GM18511 (cell line): ENCODE measurements around the gene MKX.

Source experiments
- ATAC-seq: cut with Tn5 transposase; IDR thresholded peaks from one replicate; pipeline ENCODE4 v1.9.1; 2021; ENCODE audit warnings: mild to moderate bottlenecking, moderate library complexity; ENCODE audit not compliant: unreplicated experiment

Gene MKX

DNA sequence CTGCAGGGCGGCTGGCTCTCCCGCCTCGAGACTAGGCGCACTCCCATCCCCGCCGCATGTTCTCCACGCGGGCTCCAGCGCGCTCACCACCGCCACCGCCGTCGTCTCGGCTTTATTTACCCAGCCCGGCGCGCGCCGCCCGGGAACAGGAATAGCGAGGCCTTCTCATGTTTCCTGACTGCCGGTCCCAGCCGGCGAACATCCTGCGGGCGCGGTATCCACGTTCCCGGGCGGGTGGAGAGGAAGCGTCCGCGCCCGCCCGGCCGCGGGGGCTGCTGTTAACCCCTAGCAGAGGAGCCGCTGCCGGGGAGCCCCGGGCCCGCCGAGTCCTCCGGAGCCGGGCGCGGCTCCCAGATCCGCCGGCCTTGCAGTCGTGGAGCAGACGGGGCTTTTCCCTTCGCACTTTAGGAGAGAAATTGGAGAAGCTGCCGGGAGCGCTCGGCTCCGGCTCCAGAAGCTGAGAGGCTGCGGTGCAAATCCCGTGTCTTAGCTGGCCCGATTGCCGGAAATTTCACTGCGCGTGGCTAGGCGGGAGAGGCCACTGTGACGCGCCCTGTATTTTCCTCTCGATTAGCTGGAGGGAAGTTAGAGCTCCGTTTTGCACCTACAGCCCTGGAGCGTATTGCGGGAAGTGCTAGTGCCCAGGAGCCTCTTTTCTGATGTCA lies at the start of gene MKX:
MKX (minus strand) TSS at position 88 of the 665 bp plus-strand sequence. CDS start 2,404 bp downstream, outside the sequence.
- ATAC-seq: no peak

DNA sequence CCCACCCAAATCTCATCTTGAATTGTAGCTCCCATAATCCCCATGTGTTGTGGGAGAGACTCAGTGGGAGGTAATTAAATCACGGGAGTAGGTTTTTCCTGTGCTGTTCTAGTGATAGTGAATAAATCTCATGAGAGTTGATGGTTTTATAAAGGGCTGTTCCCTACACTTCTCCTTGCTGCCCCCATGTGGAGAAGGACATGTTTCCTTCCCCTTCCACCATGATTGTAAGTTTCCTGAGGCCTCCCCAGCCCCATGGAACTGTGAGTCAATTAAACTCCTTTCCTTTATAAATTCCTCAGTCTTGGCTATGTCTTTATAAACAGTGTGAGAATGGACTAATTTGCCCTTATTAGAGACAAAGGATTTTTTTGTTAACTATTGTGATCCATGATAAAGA lies 48.5 kb upstream of the MKX start:
- no peak for ATAC-seq

GRCh38 chr10:27792216-27792615 lies 46.6 kb upstream of the MKX start:
- no peak for ATAC-seq

DNA sequence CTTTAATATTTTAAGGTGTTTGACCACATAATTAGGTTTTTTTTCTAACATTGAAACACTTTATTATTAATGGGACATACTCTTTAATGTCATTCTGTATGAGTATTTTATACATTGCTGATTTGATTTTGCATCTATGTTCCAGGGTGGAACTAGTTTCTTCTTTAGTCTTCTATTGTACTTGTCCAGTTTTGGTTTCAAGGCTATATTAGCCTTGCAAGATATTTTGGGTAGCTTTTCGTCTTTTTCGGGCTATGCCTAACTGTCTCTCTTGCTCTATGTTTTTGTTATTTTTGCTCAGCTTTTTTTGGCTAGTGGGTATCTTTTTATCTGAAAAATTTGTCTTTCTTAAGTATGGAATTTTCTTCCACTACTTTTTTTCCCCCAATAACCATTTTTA lies 38.7 kb upstream of the MKX start:
- ATAC-seq: no peak

GRCh38 chr10:27783660-27784059 lies 38.0 kb upstream of the MKX start:
- no peak for ATAC-seq

DNA sequence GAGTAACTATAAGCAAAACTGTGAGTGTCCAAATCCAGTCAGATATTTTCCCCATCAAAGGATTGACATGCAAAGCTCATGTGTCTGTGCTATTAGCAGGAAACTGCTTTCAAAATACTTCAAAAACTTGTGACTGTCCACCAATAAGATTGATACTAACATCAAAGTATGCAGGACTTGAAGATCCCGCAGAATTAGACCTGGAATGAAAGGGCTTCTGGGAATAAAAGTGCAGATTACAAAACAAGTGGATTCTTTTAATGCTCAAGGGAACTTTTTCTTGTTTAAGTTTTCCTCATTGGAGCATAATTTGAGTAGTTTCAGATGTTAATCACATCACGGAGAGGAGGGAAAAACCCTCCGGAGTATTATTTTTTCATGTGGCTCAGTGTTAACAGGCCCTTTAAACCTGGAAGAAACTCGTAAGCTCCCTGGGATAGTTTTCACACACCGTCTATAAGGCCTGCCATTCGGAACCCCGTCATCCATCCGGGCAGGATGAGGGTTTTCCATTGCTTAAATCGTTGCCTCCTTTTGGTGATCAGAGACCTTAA lies 33.9 kb upstream of the MKX start:
- no peak for ATAC-seq

- no peak for ATAC-seq
Observed at GRCh38 chr10:27774831-27775230, 29.2 kb upstream of the MKX start.

GRCh38 chr10:27771231-27771630 lies 25.6 kb upstream of the MKX start:
- no peak for ATAC-seq

DNA sequence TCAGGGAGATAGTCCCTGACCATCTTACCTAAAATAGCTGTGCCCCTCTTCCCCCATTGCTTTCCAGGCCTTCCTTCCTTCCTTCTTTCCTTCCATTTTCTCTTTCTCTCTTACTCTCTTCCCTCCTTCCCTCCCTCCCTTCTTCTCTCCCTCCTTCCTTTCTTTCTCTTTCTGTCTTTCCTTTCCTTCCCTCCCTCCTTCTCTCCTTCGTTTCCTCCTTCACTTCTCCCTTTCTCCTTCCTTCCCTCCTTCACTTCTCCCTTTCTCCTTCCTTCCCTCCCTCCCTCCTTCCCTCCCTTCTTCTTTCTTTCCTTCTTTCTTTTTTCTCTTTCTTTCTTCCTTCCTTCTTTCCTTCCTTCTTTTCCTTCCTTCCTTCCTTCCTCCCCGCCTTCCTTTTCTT lies 24.6 kb upstream of the MKX start:
- ATAC-seq: no peak

- ATAC-seq: no peak
Observed at GRCh38 chr10:27760867-27761266, 15.2 kb upstream of the MKX start.

- no peak for ATAC-seq
Observed at GRCh38 chr10:27759483-27760272, 14.1 kb upstream of the MKX start.

- no peak for ATAC-seq
Observed at GRCh38 chr10:27752673-27753237, 7.1 kb upstream of the MKX start.

DNA sequence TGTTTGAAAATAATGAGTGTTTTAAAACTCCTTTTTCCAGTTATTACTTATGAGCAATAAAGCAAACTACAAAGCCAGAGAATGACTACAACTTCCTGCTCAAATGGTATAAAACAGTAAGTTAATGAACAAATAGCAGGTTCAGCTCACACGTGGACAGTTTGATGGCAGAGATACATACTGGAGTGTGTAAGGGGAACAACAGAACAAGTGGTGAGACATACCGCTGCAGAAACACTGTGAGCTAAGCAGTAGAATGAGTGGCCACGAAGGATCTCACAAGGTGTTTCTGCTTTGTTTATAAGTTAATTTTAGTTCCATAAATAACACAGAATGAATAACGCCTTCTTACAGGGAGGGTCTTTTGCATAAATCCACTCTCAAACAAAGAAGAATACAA lies 3.0 kb upstream of the MKX start:
- ATAC-seq: no peak

DNA sequence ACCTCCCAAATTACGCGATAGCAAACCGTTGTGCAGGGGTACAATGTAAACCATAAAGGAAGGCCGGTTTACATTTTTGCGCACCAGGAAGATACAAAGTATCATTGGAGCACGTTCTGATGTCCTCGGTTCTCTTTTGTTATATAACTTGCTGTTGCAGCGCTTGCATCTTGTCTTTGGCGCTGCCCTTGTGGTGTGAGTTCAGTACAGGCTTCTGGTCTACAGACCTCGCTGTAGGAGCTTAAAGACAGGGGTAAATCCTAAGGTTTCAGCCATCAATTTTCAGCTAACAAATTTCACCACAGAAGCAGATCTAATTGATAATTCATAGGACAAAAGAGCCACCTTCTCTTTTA lies 1.5 kb upstream of the MKX start:
- ATAC-seq: no peak

DNA sequence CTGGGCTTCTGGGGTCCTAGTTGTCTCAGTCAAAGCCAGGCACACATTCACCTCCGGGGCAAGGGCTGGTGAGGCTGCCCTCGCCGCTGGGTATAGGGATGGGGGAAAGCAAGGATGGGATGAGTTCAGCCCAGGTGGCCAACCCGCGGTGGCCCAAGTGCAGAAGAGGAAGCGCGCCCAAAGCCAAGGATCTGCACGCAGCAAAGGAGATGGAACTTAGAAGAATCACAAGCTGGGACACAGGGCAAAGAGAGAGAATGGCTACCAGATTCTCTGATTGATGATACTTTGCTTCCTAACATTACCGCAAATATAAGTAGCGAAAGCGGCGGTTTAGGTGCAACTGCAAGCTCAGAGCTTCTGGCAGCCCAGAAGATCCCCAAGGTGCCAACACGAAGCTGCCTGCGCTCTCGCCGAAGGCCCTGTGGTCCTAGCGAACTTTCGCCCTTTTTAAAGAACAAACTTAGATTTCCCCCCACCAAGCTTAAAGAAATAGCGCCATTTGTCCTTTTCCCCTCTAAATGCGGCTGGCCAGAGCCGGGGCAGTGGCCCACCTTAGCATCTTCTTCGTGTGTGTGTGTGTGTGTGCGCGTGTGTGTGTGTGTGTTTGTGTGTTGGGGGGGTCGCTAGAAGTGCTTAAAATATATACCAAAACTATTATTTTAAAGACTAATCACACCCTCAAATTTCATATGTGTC lies 927 bp upstream of the MKX start:
- no peak for ATAC-seq

DNA sequence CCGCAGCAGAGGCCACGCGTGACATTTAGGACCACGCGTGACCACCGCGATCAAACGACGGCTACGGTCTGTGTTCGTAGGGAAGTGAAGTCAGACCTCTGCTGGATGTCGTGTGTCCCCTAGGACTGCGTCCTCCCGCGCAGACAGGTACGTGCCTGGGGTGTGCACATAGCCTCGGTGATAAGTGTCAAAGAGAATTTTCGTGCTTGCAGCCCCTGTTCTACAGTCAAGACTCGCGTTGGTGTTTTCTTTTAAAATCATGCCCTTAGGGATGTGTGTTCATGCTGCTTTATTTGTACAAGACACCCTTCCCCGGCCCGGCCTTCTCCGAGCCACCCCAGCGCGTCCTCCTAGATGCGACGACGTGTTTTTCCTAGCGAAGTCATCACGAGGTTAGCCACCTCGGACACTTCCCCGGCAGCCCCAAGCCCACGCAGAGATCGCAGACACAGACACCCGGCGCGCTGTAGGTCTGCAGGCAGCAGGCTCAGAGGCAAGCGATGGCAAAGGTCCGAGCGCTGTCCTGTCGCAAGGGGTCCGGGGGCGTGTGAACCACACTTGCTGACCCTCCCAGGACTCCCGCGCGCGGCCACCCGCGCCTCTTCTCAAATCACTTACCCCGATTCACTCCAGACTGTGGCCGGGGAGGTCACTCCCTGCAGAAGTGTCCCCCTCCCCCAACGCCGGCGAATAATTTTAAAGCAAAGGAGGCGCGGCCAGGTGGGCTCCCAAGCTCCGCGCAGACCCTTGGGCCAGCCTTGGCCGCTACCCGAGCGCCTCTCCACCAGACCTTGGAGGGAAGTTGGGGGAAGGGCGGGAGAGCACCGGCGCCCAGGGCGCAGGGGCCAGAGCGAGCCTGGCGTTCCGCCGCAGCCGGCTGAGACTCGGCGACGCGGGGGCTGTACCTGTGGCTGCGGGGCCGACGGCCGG lies 552 bp downstream of the MKX start:
- ATAC-seq: no peak

GRCh38 chr10:27743877-27744801 lies 1.5 kb downstream of the MKX start:
- ATAC-seq: no peak

GRCh38 chr10:27743012-27743876 lies 2.4 kb downstream of the MKX start:
- no peak for ATAC-seq
